ENCODE measurements around the gene SBK2. TPM values are rescaled to one million over a fixed set of nuclear protein-coding genes. Genes with fewer than 3 reads are reported as not detected.
A peak's percentile ranks its signal among the peaks of the same experiment; 100 is the strongest.

Gene SBK2
- total RNA-seq, 4 donors from 2014 or later, result 1.5 to 3.0 (median 1.6) TPM; not detected in 1

DNA sequence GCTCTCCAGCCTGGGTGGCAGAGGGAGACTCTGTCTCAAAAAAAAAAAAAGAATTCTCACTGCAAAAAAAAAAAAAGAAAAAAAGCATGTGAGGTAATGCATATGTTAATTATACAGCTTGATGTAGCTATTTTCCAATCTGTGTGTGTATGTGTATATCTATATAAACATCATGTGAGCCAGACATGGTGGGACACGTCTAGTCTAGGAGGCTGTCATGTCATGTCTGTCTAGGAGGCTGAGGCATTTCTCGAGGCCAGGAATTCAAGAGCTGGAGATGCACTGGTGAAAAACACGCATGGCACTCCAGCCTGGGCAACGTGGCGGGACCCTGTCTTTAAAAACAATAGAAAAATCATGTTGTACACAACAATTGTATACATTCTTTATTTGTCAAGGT, 15.3 kb upstream of the SBK2 start:
- Histone ChIP-seq H3K27ac (peak overlapping the region in 2 of 4 donors; percentile 66 to 88), H3K36me3 (no peaks in the 10 kb centered on the region), H3K4me3 (no peak overlapping the region), H3K4me1 (peaks cover 57 to 59% of the 10 kb centered on the region in 2 donors), H3K9me3 (no peaks in the 10 kb centered on the region), H3K27me3 (no peaks in the 10 kb centered on the region)
- DNase-seq (no peak), ATAC-seq (no peak)
- intact Hi-C loops (cut with DNase I; ENCODE audit: low total_unique reads) (no loop called here), in situ Hi-C loops (cut with MboI; ENCODE audit: low sequenced_read_pairs in 4 of 4) (no loop called here)
- no peak for TF ChIP-seq POLR2A (IDR thresholded peaks at IDR 0.05)
- TF ChIP-seq, protein P1, sequence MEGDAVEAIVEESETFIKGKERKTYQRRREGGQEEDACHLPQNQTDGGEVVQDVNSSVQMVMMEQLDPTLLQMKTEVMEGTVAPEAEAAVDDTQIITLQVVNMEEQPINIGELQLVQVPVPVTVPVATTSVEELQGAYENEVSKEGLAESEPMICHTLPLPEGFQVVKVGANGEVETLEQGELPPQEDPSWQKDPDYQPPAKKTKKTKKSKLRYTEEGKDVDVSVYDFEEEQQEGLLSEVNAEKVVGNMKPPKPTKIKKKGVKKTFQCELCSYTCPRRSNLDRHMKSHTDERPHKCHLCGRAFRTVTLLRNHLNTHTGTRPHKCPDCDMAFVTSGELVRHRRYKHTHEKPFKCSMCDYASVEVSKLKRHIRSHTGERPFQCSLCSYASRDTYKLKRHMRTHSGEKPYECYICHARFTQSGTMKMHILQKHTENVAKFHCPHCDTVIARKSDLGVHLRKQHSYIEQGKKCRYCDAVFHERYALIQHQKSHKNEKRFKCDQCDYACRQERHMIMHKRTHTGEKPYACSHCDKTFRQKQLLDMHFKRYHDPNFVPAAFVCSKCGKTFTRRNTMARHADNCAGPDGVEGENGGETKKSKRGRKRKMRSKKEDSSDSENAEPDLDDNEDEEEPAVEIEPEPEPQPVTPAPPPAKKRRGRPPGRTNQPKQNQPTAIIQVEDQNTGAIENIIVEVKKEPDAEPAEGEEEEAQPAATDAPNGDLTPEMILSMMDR (IDR thresholded peaks at IDR 0.05 in 4 of 5, conservative IDR thresholded peaks at IDR 0.05 in 1 of 5), result no peak

- DNase-seq (no peak), ATAC-seq (no peak)
- Histone ChIP-seq H3K9me3 (no peaks in the 10 kb centered on the region), H3K27me3 (no peaks in the 10 kb centered on the region), H3K4me3 (peak overlapping the region; percentile 31 to 52 (median 42)), H3K4me1 (peaks cover 70 to 74% of the 10 kb centered on the region in 2 donors), H3K27ac (peak overlapping the region; percentile 90 to 98 (median 94)), H3K36me3 (no peaks in the 10 kb centered on the region)
- intact Hi-C loops (cut with DNase I; ENCODE audit: low total_unique reads) (no loop called here), in situ Hi-C loops (cut with MboI; ENCODE audit: low sequenced_read_pairs in 4 of 4) (no loop called here)
- no peak for TF ChIP-seq POLR2A (IDR thresholded peaks at IDR 0.05)
- TF ChIP-seq, protein P1 (IDR thresholded peaks at IDR 0.05 in 4 of 5, conservative IDR thresholded peaks at IDR 0.05 in 1 of 5), result no peak
Measured at GRCh38 chr19:55550321-55550650, 13.4 kb upstream of the SBK2 start.

DNA sequence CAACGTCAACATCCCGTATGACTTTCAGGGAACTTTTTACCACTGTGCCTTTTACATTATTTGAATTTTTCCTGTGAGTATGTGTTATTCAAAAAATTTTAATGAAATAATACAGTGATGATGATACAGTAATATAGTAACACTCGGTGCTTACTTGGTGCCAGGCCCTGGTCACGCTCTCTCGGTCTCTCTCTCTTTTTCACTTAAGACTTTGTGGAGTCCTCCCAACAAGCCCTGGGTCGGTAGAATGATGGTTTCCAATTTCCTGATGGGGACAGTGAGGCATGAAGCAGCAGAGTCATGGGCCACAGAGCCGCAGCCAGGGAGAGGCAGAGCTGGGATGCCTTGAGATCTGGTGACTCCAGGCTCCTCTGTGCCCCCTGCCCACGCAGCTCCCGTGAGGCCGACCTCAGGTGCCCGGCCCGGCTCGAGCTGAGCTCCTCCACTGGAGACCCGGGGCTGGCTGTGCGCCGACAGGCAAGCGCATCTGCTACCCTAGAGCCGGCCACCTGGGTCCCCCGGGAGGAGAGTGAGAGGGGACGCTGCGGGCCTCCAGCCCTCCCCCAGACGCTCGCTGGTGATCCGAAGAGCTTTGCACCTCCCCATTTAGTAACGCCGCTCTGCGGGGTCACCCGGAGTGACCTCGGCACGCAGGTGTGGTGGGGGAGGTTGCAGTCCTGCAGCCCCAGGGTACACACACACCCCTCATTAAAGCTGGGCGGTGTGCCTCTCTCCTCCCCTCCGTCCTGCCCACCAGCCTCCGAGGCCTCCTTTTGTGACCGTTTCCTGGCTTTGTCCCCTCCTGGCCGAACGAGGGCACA, 12.8 kb upstream of the SBK2 start:
- in situ Hi-C loops (cut with MboI; ENCODE audit: low sequenced_read_pairs in 4 of 4) (loop anchor here in 1 of 4 donors (5.0 kb wide), 1 partner anchor 48 kb away; the partner anchor contains the start of gene FIZ1), intact Hi-C loops (cut with DNase I; ENCODE audit: low total_unique reads) (no loop called here)
- H3K36me3 ChIP-seq, result no peaks in the 10 kb centered on the region
- TF ChIP-seq, protein P1 (IDR thresholded peaks at IDR 0.05 in 4 of 5, conservative IDR thresholded peaks at IDR 0.05 in 1 of 5), result peak in 1 of 5 experiments; percentile 15
- TF ChIP-seq POLR2A (IDR thresholded peaks at IDR 0.05), result peak; percentile 20 to 21
- no peaks in the 10 kb centered on the region for H3K27me3 ChIP-seq
- ATAC-seq, result peak; percentile 67 to 72
- no peaks in the 10 kb centered on the region for H3K9me3 ChIP-seq
- peak; percentile 88 to 89 for DNase-seq
- H3K27ac ChIP-seq, result peak overlapping the region; percentile 90 to 98 (median 94)
- peak overlapping the region; percentile 31 to 52 (median 42) for H3K4me3 ChIP-seq
- peaks cover 70 to 74% of the 10 kb centered on the region in 2 donors for H3K4me1 ChIP-seq

DNA sequence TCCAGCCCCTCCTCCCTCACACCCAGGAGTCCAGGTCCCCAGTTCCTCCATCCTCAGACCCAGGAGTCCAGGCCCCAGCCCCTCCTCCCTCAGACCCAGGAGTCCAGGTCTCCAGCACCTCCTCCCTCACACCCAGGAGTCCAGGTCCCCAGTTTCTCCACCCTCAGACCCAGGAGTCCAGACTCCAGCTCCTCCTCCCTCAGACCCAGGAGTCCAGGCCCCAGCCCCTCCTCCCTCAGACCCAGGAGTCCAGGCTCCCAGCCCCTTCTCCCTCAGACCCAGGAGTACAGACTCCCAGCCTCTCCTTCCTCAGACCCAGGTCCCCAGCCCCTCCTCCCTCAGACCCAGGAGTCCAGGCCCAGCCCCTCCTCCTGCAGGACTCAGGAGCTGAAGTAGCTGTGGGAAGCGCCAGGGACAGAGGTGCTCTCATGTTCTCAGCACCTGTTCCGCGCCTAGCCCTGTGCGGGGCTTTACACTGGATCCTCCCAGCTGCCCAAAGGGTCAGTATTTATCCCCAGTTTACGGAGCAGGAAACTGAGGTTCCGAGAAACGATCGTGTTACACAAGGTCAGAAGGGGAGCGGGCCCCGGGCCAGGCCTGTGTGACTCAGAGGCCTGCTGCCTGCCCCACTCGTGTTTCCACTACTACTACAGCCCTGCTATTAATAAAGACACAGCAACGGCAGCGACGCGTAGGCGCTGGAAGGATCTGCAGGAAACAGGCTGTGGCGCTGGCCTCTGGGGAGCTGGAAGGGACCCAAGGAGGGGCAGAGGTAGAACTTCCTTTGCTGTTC, 10.1 kb upstream of the SBK2 start:
- H3K27me3 ChIP-seq, result no peaks in the 10 kb centered on the region

More for the DNA sequence above, 10.1 kb upstream of the SBK2 start:
- intact Hi-C loops (cut with DNase I; ENCODE audit: low total_unique reads), result loop anchor here (2.0 kb wide), 1 partner anchor 58 kb away; the partner anchor contains the start of gene ZNF865
- in situ Hi-C loops (cut with MboI; ENCODE audit: low sequenced_read_pairs in 4 of 4), result loop anchor here in 1 of 4 donors (5.0 kb wide), 1 partner anchor 50 kb away; the partner anchor contains the start of gene FIZ1
- H3K9me3 ChIP-seq, result no peaks in the 10 kb centered on the region
- H3K4me1 ChIP-seq, result peaks cover 51 to 57% of the 10 kb centered on the region in 2 donors
- peak overlapping the region; percentile 90 to 98 (median 94) for H3K27ac ChIP-seq
- peak; percentile 74 to 78 for TF ChIP-seq POLR2A (IDR thresholded peaks at IDR 0.05)
- TF ChIP-seq, protein P1 (IDR thresholded peaks at IDR 0.05 in 4 of 5, conservative IDR thresholded peaks at IDR 0.05 in 1 of 5), result no peak
- H3K4me3 ChIP-seq, result peak overlapping the region in 3 of 4 donors; percentile 3 to 17 (median 11)
- peak; percentile 80 to 94 for DNase-seq
- H3K36me3 ChIP-seq, result no peaks in the 10 kb centered on the region
- peak; percentile 68 to 69 for ATAC-seq

Data from gastrocnemius medialis (tissue), 4 donors.